Neural cell (in vitro differentiated cells): Measurements from ENCODE around the gene CEP350. TPM values are rescaled to one million over a fixed set of nuclear protein-coding genes. Genes with fewer than 3 reads are reported as not detected.
A peak's percentile ranks its signal among the peaks of the same experiment; 100 is the strongest.

ENCODE experiments used
- H2AFZ ChIP-seq: fragments of 200-600, 300-800 bp; sonication (generic), shearing (Covaris generic); 2 replicates; pipeline ENCODE4 v1.6.0; 2014; ENCODE audit warnings: low read depth, mild to moderate bottlenecking, antibody characterized with exemption, low read length, moderate library complexity
- H3F3A ChIP-seq: fragments of 200-600 bp; shearing (Covaris generic); 2 replicates; pipeline ENCODE4 v1.6.1; 2016; ENCODE audit warnings: mild to moderate bottlenecking, moderate library complexity, mixed read lengths, antibody characterized with exemption, low read length; ENCODE audit not compliant: insufficient read depth, poor library complexity, severe bottlenecking
- H3K27ac ChIP-seq: fragments of 200-600, 300-800 bp; sonication (generic), shearing (Covaris generic); 2 replicates; pipeline ENCODE4 v1.5.1; 2014; ENCODE audit warnings: mild to moderate bottlenecking, low read length, moderate library complexity
- H3K27me3 ChIP-seq: fragments of 300-800, 200-600 bp; sonication (generic), shearing (Covaris generic); 2 replicates; pipeline ENCODE4 v1.6.0; 2014; ENCODE audit warnings: mild to moderate bottlenecking, low read depth, low read length, moderate library complexity; ENCODE audit not compliant: insufficient read depth
- H3K36me3 ChIP-seq: fragments of 300-800, 200-600 bp; sonication (generic), shearing (Covaris generic); 2 replicates; pipeline ENCODE4 v1.5.1; 2014; ENCODE audit warnings: mild to moderate bottlenecking, antibody characterized with exemption, low read length, moderate library complexity; ENCODE audit not compliant: insufficient read depth
- H3K4me2 ChIP-seq: fragments of 300-800, 200-600 bp; sonication (generic), shearing (Covaris generic); 2 replicates; pipeline ENCODE4 v1.6.0; 2014; ENCODE audit warnings: mild to moderate bottlenecking, low read length
- H3K4me3 ChIP-seq: fragments of 300-800, 200-600 bp; sonication (generic), shearing (Covaris generic); 2 replicates; pipeline ENCODE4 v1.5.1; 2014; ENCODE audit warnings: mild to moderate bottlenecking, low read length, moderate library complexity
- H3K79me2 ChIP-seq: fragments of 200-600 bp; shearing (Covaris generic); replicated peaks from 2 replicates; pipeline ENCODE4 v1.6.0; 2014; ENCODE audit warnings: mild to moderate bottlenecking, low read length, moderate library complexity; ENCODE audit not compliant: insufficient read depth
- H3K9ac ChIP-seq: fragments of 300-800, 200-600 bp; sonication (generic), shearing (Covaris generic); 2 replicates; pipeline ENCODE4 v1.6.1; 2016; ENCODE audit warnings: mild to moderate bottlenecking, low read length, mixed read lengths
- H3K9me2 ChIP-seq: fragments of 200-600 bp; shearing (Covaris generic); 2 replicates; pipeline ENCODE4 v1.6.1; 2016; ENCODE audit warnings: mild to moderate bottlenecking, low read length, mixed read lengths; ENCODE audit not compliant: insufficient read depth
- H3K9me3 ChIP-seq: fragments of 200-600, 300-800 bp; sonication (generic), shearing (Covaris generic); 2 replicates; pipeline ENCODE4 v1.6.1; 2016; ENCODE audit warnings: mild to moderate bottlenecking, mixed run types, low read length, moderate library complexity, mixed read lengths
- H4K20me1 ChIP-seq: fragments of 200-600 bp; shearing (Covaris generic); 2 replicates; pipeline ENCODE4 v1.6.1; 2016; ENCODE audit warnings: mild to moderate bottlenecking, mixed run types; ENCODE audit not compliant: insufficient read depth
- CTCF ChIP-seq: fragments of 450-650 bp; IDR thresholded peaks from 2 replicates; pipeline ENCODE4 v1.5.1; 2014; ENCODE audit warnings: antibody characterized with exemption, mild to moderate bottlenecking, moderate library complexity; ENCODE audit not compliant: poor library complexity, severe bottlenecking
- EP300 ChIP-seq: fragments of 450-650 bp; conservative IDR thresholded peaks from 2 replicates; pipeline ENCODE4 v1.6.1; 2014; ENCODE audit warnings: antibody characterized with exemption, mild to moderate bottlenecking, moderate library complexity; ENCODE audit not compliant: poor library complexity, severe bottlenecking
- EZH2 ChIP-seq: fragments of 200-600, 300-800 bp; shearing (Covaris generic), sonication (generic); IDR thresholded peaks from 2 replicates; pipeline ENCODE4 v1.6.1; 2014; ENCODE audit warnings: antibody characterized with exemption, low read length, borderline replicate concordance, mild to moderate bottlenecking; ENCODE audit not compliant: insufficient read depth, poor library complexity, severe bottlenecking
- MXI1 ChIP-seq: fragments of 450-650 bp; conservative IDR thresholded peaks from 2 replicates; pipeline ENCODE4 v1.6.1; 2014; ENCODE audit warnings: antibody characterized with exemption, mild to moderate bottlenecking; ENCODE audit not compliant: poor library complexity, severe bottlenecking
- POLR2AphosphoS5 ChIP-seq: IDR thresholded peaks from 2 replicates; pipeline ENCODE4 v1.6.1; 2012
- RAD21 ChIP-seq: fragments of 450-650 bp; conservative IDR thresholded peaks from 2 replicates; pipeline ENCODE4 v1.6.1; 2014; ENCODE audit warnings: antibody characterized with exemption, mild to moderate bottlenecking, moderate library complexity
- REST ChIP-seq: IDR thresholded peaks from 2 replicates; pipeline ENCODE4 v1.6.1; 2012; ENCODE audit warnings: borderline replicate concordance
- SMC3 ChIP-seq: fragments of 450-650 bp; conservative IDR thresholded peaks from 2 replicates; pipeline ENCODE4 v1.6.1; 2014; ENCODE audit warnings: antibody characterized with exemption, mild to moderate bottlenecking, moderate library complexity; ENCODE audit not compliant: poor library complexity
- TAF1 ChIP-seq: IDR thresholded peaks from 2 replicates; pipeline ENCODE4 v1.6.1; 2012; ENCODE audit warnings: low read depth
- polyA plus RNA-seq: library from polyadenylated mRNA; depleted of rRNA; stranded (reverse); fragments of >200 nt; gene quantifications from 2 replicates; pipeline ENCODE4 v1.2.3, GENCODE V29; 2014

Gene CEP350
- polyA plus RNA-seq, 1 donor from 2014 or later: 28.1 TPM

- H3K4me3 ChIP-seq: no peak overlapping the region
- no peak overlapping the region for H3K4me2 ChIP-seq
- no peaks in the 10 kb centered on the region for H3K36me3 ChIP-seq
- TF ChIP-seq REST: no peak
- no peak for TF ChIP-seq RAD21
- TF ChIP-seq MXI1: no peak
- no peak for TF ChIP-seq EP300
- TF ChIP-seq CTCF: no peak
- no peak for TF ChIP-seq EZH2
- no peak overlapping the region for H2AFZ ChIP-seq
- no peak overlapping the region for H3K9ac ChIP-seq
- H3K27ac ChIP-seq: no peak overlapping the region
- no peaks in the 10 kb centered on the region for H3K9me3 ChIP-seq
- no peaks in the 10 kb centered on the region for H3F3A ChIP-seq
- H3K27me3 ChIP-seq: no peaks in the 10 kb centered on the region
- no peaks in the 10 kb centered on the region for H3K9me2 ChIP-seq
- peaks cover under 1% of the 10 kb centered on the region for H4K20me1 ChIP-seq
- peaks cover 28% of the 10 kb centered on the region for H3K79me2 ChIP-seq
Observed at GRCh38 chr1:180153032-180153431, 198.4 kb downstream of the CEP350 start.

- peak overlapping the region; percentile 87 for H2AFZ ChIP-seq
- H3K79me2 ChIP-seq: peaks cover 28% of the 10 kb centered on the region
- H3K9me2 ChIP-seq: no peaks in the 10 kb centered on the region
- H3K36me3 ChIP-seq: no peaks in the 10 kb centered on the region
- H3K9ac ChIP-seq: peak overlapping the region; percentile 82
- peak overlapping the region; percentile 89 for H3K4me2 ChIP-seq
- H4K20me1 ChIP-seq: peaks cover 3% of the 10 kb centered on the region
- TF ChIP-seq POLR2AphosphoS5: no peak
- peak overlapping the region; percentile 64 for H3K27ac ChIP-seq
- H3K27me3 ChIP-seq: no peaks in the 10 kb centered on the region
- H3F3A ChIP-seq: no peaks in the 10 kb centered on the region
- peak overlapping the region; percentile 77 for H3K4me3 ChIP-seq
- no peaks in the 10 kb centered on the region for H3K9me3 ChIP-seq
Observed at GRCh38 chr1:180154003-180154324, 199.4 kb downstream of the CEP350 start.

GRCh38 chr1:180154325-180155181 lies 199.9 kb downstream of the CEP350 start, which contains the start of gene QSOX1:
TSS of gene QSOX1 (plus strand) at chr1:180154869. CDS start at chr1:180154908, 39 bp downstream.
- Histone ChIP-seq H2AFZ (peak within 1 kb of the TSS; percentile 92), H3K27ac (peak within 1 kb of the TSS; percentile 69), H3K9me2 (no peaks in the 10 kb centered on the region), H3K9me3 (no peaks in the 10 kb centered on the region), H3F3A (no peaks in the 10 kb centered on the region), H3K4me2 (peak within 1 kb of the TSS; percentile 89), H3K36me3 (no peaks in the 10 kb centered on the region), H4K20me1 (peaks cover 3% of the 10 kb centered on the region), H3K79me2 (peaks cover 28% of the 10 kb centered on the region), H3K9ac (peak within 1 kb of the TSS; percentile 92), H3K4me3 (peak within 1 kb of the TSS; percentile 77), H3K27me3 (no peaks in the 10 kb centered on the region)
- no peak for TF ChIP-seq EP300
- no peak for TF ChIP-seq SMC3
- peak; percentile 4 for TF ChIP-seq RAD21
- TF ChIP-seq TAF1: peak; percentile 68
- peak; percentile 54 for TF ChIP-seq MXI1
- peak; percentile 85 for TF ChIP-seq REST
- TF ChIP-seq EZH2: no peak
- peak; percentile 97 for TF ChIP-seq POLR2AphosphoS5
